Karpas-422 (cell line): Measurements from ENCODE around the gene SIRPB1. TPM values are rescaled to one million over a fixed set of nuclear protein-coding genes. Genes with fewer than 3 reads are reported as not detected.

Source experiments
- DNase-seq: peaks from one replicate; pipeline ENCODE4 v3.0.0-alpha.2; 2015
- H2AFZ ChIP-seq: fragments of 200-600 bp; sonication (generic); 2 replicates; pipeline ENCODE4 v1.6.1; 2014; ENCODE audit warnings: antibody characterized with exemption, low read length, mixed read lengths
- H3K27ac ChIP-seq: fragments of 200-600 bp; sonication (generic); 2 replicates; pipeline ENCODE4 v1.5.1; 2014; ENCODE audit warnings: mild to moderate bottlenecking, low read length, moderate library complexity
- H3K27me3 ChIP-seq: fragments of 200-600 bp; sonication (generic); 2 replicates; pipeline ENCODE4 v1.6.1; 2014; ENCODE audit warnings: low read length, mixed read lengths
- H3K36me3 ChIP-seq: fragments of 200-600 bp; sonication (generic); 2 replicates; pipeline ENCODE4 v1.6.1; 2014; ENCODE audit warnings: low read length, mixed read lengths; ENCODE audit not compliant: insufficient read depth
- H3K4me1 ChIP-seq: fragments of 200-600 bp; sonication (generic); 2 replicates; pipeline ENCODE4 v1.6.1; 2014; ENCODE audit warnings: mild to moderate bottlenecking, low read length, mixed read lengths
- H3K4me2 ChIP-seq: fragments of 200-600 bp; sonication (generic); 2 replicates; pipeline ENCODE4 v1.6.1; 2014; ENCODE audit warnings: low read length, low read depth, mild to moderate bottlenecking; ENCODE audit not compliant: poor library complexity, severe bottlenecking
- H3K4me3 ChIP-seq: fragments of 200-600 bp; sonication (generic); 2 replicates; pipeline ENCODE4 v1.5.1; 2014; ENCODE audit warnings: mild to moderate bottlenecking, antibody characterized with exemption, low read length, mixed read lengths
- H3K79me2 ChIP-seq: fragments of 200-600 bp; sonication (generic); 2 replicates; pipeline ENCODE4 v1.6.1; 2014; ENCODE audit warnings: mild to moderate bottlenecking, low read length, mixed read lengths
- H3K9ac ChIP-seq: fragments of 200-600 bp; sonication (generic); 2 replicates; pipeline ENCODE4 v1.6.0; 2014; ENCODE audit warnings: low read length
- H3K9me2 ChIP-seq: fragments of 200-600 bp; sonication (generic), shearing (Covaris generic); replicated peaks from 2 replicates; pipeline ENCODE4 v1.6.0; 2014; ENCODE audit warnings: mild to moderate bottlenecking, low read length, moderate library complexity; ENCODE audit not compliant: insufficient read depth
- H3K9me3 ChIP-seq: fragments of 300-700, 200-600 bp; sonication (generic); 2 replicates; pipeline ENCODE4 v1.6.1; 2014; ENCODE audit warnings: low read length, mixed read lengths
- H4K20me1 ChIP-seq: fragments of 200-600 bp; sonication (generic); 2 replicates; pipeline ENCODE4 v1.6.1; 2014; ENCODE audit warnings: mild to moderate bottlenecking, antibody characterized with exemption, low read length, low read depth; ENCODE audit not compliant: insufficient read depth
- total RNA-seq: library from RNA; depleted of rRNA; stranded (reverse); fragments of >200 nt; shearing (Covaris generic); gene quantifications from 2 replicates; pipeline ENCODE4 v1.2.3, GENCODE V29; 2014; ENCODE audit warnings: low replicate concordance

SIRPB1 gene
- total RNA-seq, 1 experiment from 2014 or later: 0.45 TPM

- no peak overlapping the region for H3K9ac ChIP-seq
- no peak overlapping the region for H2AFZ ChIP-seq
- H3K27me3 ChIP-seq: no peaks in the 10 kb centered on the region
- no peak overlapping the region for H3K4me3 ChIP-seq
- H4K20me1 ChIP-seq: no peaks in the 10 kb centered on the region
- H3K9me2 ChIP-seq: no peaks in the 10 kb centered on the region
- no peaks in the 10 kb centered on the region for H3K9me3 ChIP-seq
- no peaks in the 10 kb centered on the region for H3K36me3 ChIP-seq
- H3K27ac ChIP-seq: no peak overlapping the region
- no peaks in the 10 kb centered on the region for H3K79me2 ChIP-seq
- H3K4me2 ChIP-seq: no peak overlapping the region
- H3K4me1 ChIP-seq: no peaks in the 10 kb centered on the region
- DNase-seq: no peak
These were observed 12.4 kb upstream of the SIRPB1 start for GRCh38 chr20:1632178-1632577.

GRCh38 chr20:1631309-1632151 lies 11.7 kb upstream of the SIRPB1 start:
- Histone ChIP-seq H3K79me2 (no peaks in the 10 kb centered on the region), H3K9me2 (no peaks in the 10 kb centered on the region), H3K4me3 (no peak overlapping the region), H3K4me2 (no peak overlapping the region), H2AFZ (no peak overlapping the region), H3K9ac (no peak overlapping the region), H3K9me3 (no peaks in the 10 kb centered on the region), H3K36me3 (no peaks in the 10 kb centered on the region), H3K27me3 (no peaks in the 10 kb centered on the region), H3K4me1 (no peaks in the 10 kb centered on the region), H4K20me1 (no peaks in the 10 kb centered on the region), H3K27ac (no peak overlapping the region)
- DNase-seq: no peak

GRCh38 chr20:1630186-1630585 lies 10.4 kb upstream of the SIRPB1 start:
- no peaks in the 10 kb centered on the region for H3K9me2 ChIP-seq
- no peaks in the 10 kb centered on the region for H3K9me3 ChIP-seq
- H3K27ac ChIP-seq: no peak overlapping the region
- no peaks in the 10 kb centered on the region for H3K79me2 ChIP-seq
- no peak overlapping the region for H3K4me3 ChIP-seq
- no peak overlapping the region for H2AFZ ChIP-seq
- no peaks in the 10 kb centered on the region for H4K20me1 ChIP-seq
- no peaks in the 10 kb centered on the region for H3K4me1 ChIP-seq
- H3K4me2 ChIP-seq: no peak overlapping the region
- H3K9ac ChIP-seq: no peak overlapping the region
- H3K27me3 ChIP-seq: no peaks in the 10 kb centered on the region
- DNase-seq: no peak
- no peaks in the 10 kb centered on the region for H3K36me3 ChIP-seq

- no peak overlapping the region for H3K27ac ChIP-seq
- no peaks in the 10 kb centered on the region for H3K4me1 ChIP-seq
- H2AFZ ChIP-seq: no peak overlapping the region
- no peak overlapping the region for H3K4me3 ChIP-seq
- no peak overlapping the region for H3K9ac ChIP-seq
- H3K79me2 ChIP-seq: no peaks in the 10 kb centered on the region
- no peaks in the 10 kb centered on the region for H4K20me1 ChIP-seq
- H3K36me3 ChIP-seq: no peaks in the 10 kb centered on the region
- no peak overlapping the region for H3K4me2 ChIP-seq
- DNase-seq: no peak
- no peaks in the 10 kb centered on the region for H3K27me3 ChIP-seq
- H3K9me2 ChIP-seq: no peaks in the 10 kb centered on the region
- no peaks in the 10 kb centered on the region for H3K9me3 ChIP-seq
These were observed 9.5 kb upstream of the SIRPB1 start for GRCh38 chr20:1629321-1629720.

GRCh38 chr20:1628621-1629020 lies 8.8 kb upstream of the SIRPB1 start:
- Histone ChIP-seq H3K27me3 (no peaks in the 10 kb centered on the region), H3K4me1 (no peaks in the 10 kb centered on the region), H4K20me1 (no peaks in the 10 kb centered on the region), H3K36me3 (no peaks in the 10 kb centered on the region), H3K79me2 (no peaks in the 10 kb centered on the region), H3K4me2 (no peak overlapping the region), H2AFZ (no peak overlapping the region), H3K9me2 (no peaks in the 10 kb centered on the region), H3K27ac (no peak overlapping the region), H3K9me3 (no peaks in the 10 kb centered on the region), H3K4me3 (no peak overlapping the region), H3K9ac (no peak overlapping the region)
- DNase-seq: no peak

GRCh38 chr20:1627200-1627550 lies 7.4 kb upstream of the SIRPB1 start:
- Histone ChIP-seq H3K27ac (no peak overlapping the region), H3K36me3 (no peaks in the 10 kb centered on the region), H3K79me2 (no peaks in the 10 kb centered on the region), H4K20me1 (no peaks in the 10 kb centered on the region), H3K4me3 (no peak overlapping the region), H3K9ac (no peak overlapping the region), H3K27me3 (no peaks in the 10 kb centered on the region), H3K4me1 (no peaks in the 10 kb centered on the region), H2AFZ (no peak overlapping the region), H3K9me3 (no peaks in the 10 kb centered on the region), H3K9me2 (no peaks in the 10 kb centered on the region), H3K4me2 (no peak overlapping the region)
- DNase-seq: no peak

- no peaks in the 10 kb centered on the region for H3K36me3 ChIP-seq
- no peaks in the 10 kb centered on the region for H3K79me2 ChIP-seq
- H3K4me2 ChIP-seq: no peak overlapping the region
- no peaks in the 10 kb centered on the region for H3K27me3 ChIP-seq
- H2AFZ ChIP-seq: no peak overlapping the region
- DNase-seq: no peak
- no peak overlapping the region for H3K9ac ChIP-seq
- H3K9me3 ChIP-seq: no peaks in the 10 kb centered on the region
- H4K20me1 ChIP-seq: no peaks in the 10 kb centered on the region
- H3K4me1 ChIP-seq: no peaks in the 10 kb centered on the region
- H3K4me3 ChIP-seq: no peak overlapping the region
- no peak overlapping the region for H3K27ac ChIP-seq
- H3K9me2 ChIP-seq: no peaks in the 10 kb centered on the region
These were observed 6.9 kb upstream of the SIRPB1 start for GRCh38 chr20:1626528-1627199.

GRCh38 chr20:1625083-1625690 lies 5.4 kb upstream of the SIRPB1 start:
- no peaks in the 10 kb centered on the region for H4K20me1 ChIP-seq
- no peak overlapping the region for H3K9ac ChIP-seq
- DNase-seq: no peak
- H3K4me3 ChIP-seq: no peak overlapping the region
- no peaks in the 10 kb centered on the region for H3K79me2 ChIP-seq
- no peaks in the 10 kb centered on the region for H3K4me1 ChIP-seq
- H3K36me3 ChIP-seq: no peaks in the 10 kb centered on the region
- H3K27me3 ChIP-seq: no peaks in the 10 kb centered on the region
- no peak overlapping the region for H3K27ac ChIP-seq
- H3K9me3 ChIP-seq: no peaks in the 10 kb centered on the region
- H3K4me2 ChIP-seq: no peak overlapping the region
- H2AFZ ChIP-seq: no peak overlapping the region
- no peaks in the 10 kb centered on the region for H3K9me2 ChIP-seq
